PC-3 (cell line): ENCODE results near the gene RBM14.

Source experiments
- CTCF ChIP-seq: fragments of 300-600 bp; sonication (generic); conservative IDR thresholded peaks from 2 replicates; pipeline ENCODE4 v1.5.1; 2017; ENCODE audit warnings: antibody characterized with exemption, low read depth, mild to moderate bottlenecking, low read length
- EZH2 ChIP-seq: fragments of 300-600 bp; sonication (generic); IDR thresholded peaks from one replicate; pipeline ENCODE4 v1.6.1; 2017; ENCODE audit warnings: antibody characterized with exemption, mild to moderate bottlenecking, low read length; ENCODE audit not compliant: unreplicated experiment

DNA sequence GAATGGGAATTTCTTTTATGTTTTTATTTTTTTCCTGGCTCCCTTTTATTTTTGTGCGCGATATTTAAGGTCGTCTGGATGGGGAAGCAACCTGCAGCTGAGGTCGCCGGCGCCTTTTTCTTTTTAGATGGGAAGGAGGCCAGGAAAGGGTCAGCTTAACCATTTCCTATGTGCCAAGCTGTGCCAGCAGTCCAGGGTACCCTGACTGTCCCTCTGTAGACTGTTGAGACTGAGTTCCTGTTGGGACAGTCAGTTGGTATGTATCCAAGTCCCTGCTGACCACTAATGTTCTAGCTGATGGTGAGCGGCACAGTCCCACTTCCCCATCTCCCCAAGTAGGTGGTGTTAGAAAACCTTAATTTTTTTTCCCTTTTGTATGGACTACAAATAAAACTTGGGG lies 10.5 kb downstream of the RBM14 start:
- TF ChIP-seq CTCF: no peak
- TF ChIP-seq EZH2: no peak
